GM19025 (cell line): Measurements from ENCODE around the gene MEGF11.

Source experiments
- ATAC-seq: cut with Tn5 transposase; IDR thresholded peaks from one replicate; pipeline ENCODE4 v1.9.1; 2021; ENCODE audit warnings: mild to moderate bottlenecking, low read depth, moderate library complexity; ENCODE audit not compliant: unreplicated experiment

MEGF11 gene

GRCh38 chr15:65963358-65963757 lies 290.2 kb downstream of the MEGF11 start:
- no peak for ATAC-seq

GRCh38 chr15:65962187-65962586 lies 291.4 kb downstream of the MEGF11 start:
- no peak for ATAC-seq

GRCh38 chr15:65960586-65960985 lies 293.0 kb downstream of the MEGF11 start:
- ATAC-seq, result no peak

- ATAC-seq, result no peak
Measured at GRCh38 chr15:65958835-65959234, 294.7 kb downstream of the MEGF11 start.

GRCh38 chr15:65957451-65957850 lies 296.1 kb downstream of the MEGF11 start:
- no peak for ATAC-seq

GRCh38 chr15:65956899-65957298 lies 296.7 kb downstream of the MEGF11 start:
- no peak for ATAC-seq

GRCh38 chr15:65956307-65956706 lies 297.2 kb downstream of the MEGF11 start:
- ATAC-seq, result no peak

GRCh38 chr15:65954289-65954741 lies 299.2 kb downstream of the MEGF11 start:
- no peak for ATAC-seq

- ATAC-seq, result no peak
Measured at GRCh38 chr15:65953622-65954021, 299.9 kb downstream of the MEGF11 start.

- no peak for ATAC-seq
Measured at GRCh38 chr15:65952391-65953053, 301.0 kb downstream of the MEGF11 start.

- ATAC-seq, result no peak
Measured at GRCh38 chr15:65951007-65951406, 302.5 kb downstream of the MEGF11 start.

- ATAC-seq, result no peak
Measured at GRCh38 chr15:65949491-65949890, 304.1 kb downstream of the MEGF11 start.

- ATAC-seq, result no peak
Measured at GRCh38 chr15:65949011-65949410, 304.5 kb downstream of the MEGF11 start.

GRCh38 chr15:65948383-65948782 lies 305.2 kb downstream of the MEGF11 start:
- no peak for ATAC-seq

GRCh38 chr15:65947041-65947440 lies 306.5 kb downstream of the MEGF11 start:
- ATAC-seq, result no peak

- no peak for ATAC-seq
Measured at GRCh38 chr15:65945616-65946015, 307.9 kb downstream of the MEGF11 start.

GRCh38 chr15:65944404-65944803 lies 309.1 kb downstream of the MEGF11 start:
- no peak for ATAC-seq

- no peak for ATAC-seq
Measured at GRCh38 chr15:65942436-65942835, 311.1 kb downstream of the MEGF11 start.

GRCh38 chr15:65940618-65940909 lies 313.0 kb downstream of the MEGF11 start:
- ATAC-seq, result no peak

- ATAC-seq, result no peak
Measured at GRCh38 chr15:65939901-65940617, 313.5 kb downstream of the MEGF11 start.

GRCh38 chr15:65938604-65939003 lies 314.9 kb downstream of the MEGF11 start:
- no peak for ATAC-seq

- no peak for ATAC-seq
Measured at GRCh38 chr15:65937476-65937875, 316.1 kb downstream of the MEGF11 start.
